ENCODE results near the gene ROBO1. TPM values are rescaled to one million over a fixed set of nuclear protein-coding genes. Genes with fewer than 3 reads are reported as not detected.

The ROBO1 gene
- total and polyA plus RNA-seq, 2 donors (not counting 1 experiment from before 2014, with no cell fraction given): 0.27 to 3.2 TPM

GRCh38 chr3:78668302-78668701 is 1099.5 kb downstream of the ROBO1 start:
- Mint-ChIP-seq H3K27me3 (no peaks in the 10 kb centered on the region), H3K27ac (no peak overlapping the region), H3K9me3 (ENCODE audit: insufficient read depth) (no peaks in the 10 kb centered on the region), H3K4me3 (no peak overlapping the region), H3K4me1 (no peaks in the 10 kb centered on the region)
- no peaks in the 10 kb centered on the region for H3K9me3 ChIP-seq (ENCODE audit: control extremely low read depth in 1 of 3, control insufficient read depth in 2 of 3, insufficient read depth in 1 of 3, low read length in 2 of 3)
- no peaks in the 10 kb centered on the region for H3K36me3 ChIP-seq (replicated peaks in 1 of 2; ENCODE audit: control extremely low read depth in 1 of 2, control insufficient read depth in 1 of 2, extremely low read depth in 1 of 2, insufficient read depth in 2 of 2, low read length in 1 of 2)
- H2AFZ ChIP-seq (ENCODE audit: insufficient read depth, low read depth, low read length, poor library complexity, severe bottlenecking): no peak overlapping the region
- H3K4me2 ChIP-seq (replicated peaks; ENCODE audit: low read depth, low read length, poor library complexity, severe bottlenecking): no peak overlapping the region
- H4K20me1 ChIP-seq (ENCODE audit: control insufficient read depth, insufficient read depth, low read length, poor library complexity, severe bottlenecking): no peaks in the 10 kb centered on the region
- ChIA-PET POLR2A (no interaction called here), CTCF (no interaction called here)
- H3K4me1 ChIP-seq (ENCODE audit: control insufficient read depth in 2 of 2, insufficient read depth in 2 of 2, low read length in 2 of 2): no peaks in the 10 kb centered on the region
- intact Hi-C loops (cut with micrococcal nuclease): no loop called here
- TF ChIP-seq CTCF (IDR thresholded peaks at IDR 0.05) (no peak), EZH2 (IDR thresholded peaks at IDR 0.05; ENCODE audit: borderline replicate concordance, insufficient read depth, low read depth, low read length, poor library complexity, severe bottlenecking) (no peak)
- no peak overlapping the region for H3K27ac ChIP-seq (ENCODE audit: low read length in 2 of 2)
- WGBS (ENCODE audit: insufficient coverage): 100% methylated on average over 1 of the region's 2 CpGs
- DNase-seq: no peak
- no peak for ATAC-seq (ENCODE audit: low read depth)
- H3K79me2 ChIP-seq (ENCODE audit: control insufficient read depth, insufficient read depth, low read length): no peaks in the 10 kb centered on the region
- H3K4me3 ChIP-seq (ENCODE audit: control extremely low read depth in 1 of 5, extremely low read depth in 1 of 5, insufficient read depth in 1 of 5, low read depth in 2 of 5, low read length in 4 of 5): no peak overlapping the region
- no peaks in the 10 kb centered on the region for H3K27me3 ChIP-seq (replicated peaks in 1 of 4; ENCODE audit: control extremely low read depth in 1 of 4, control insufficient read depth in 3 of 4, insufficient read depth in 4 of 4, low read length in 3 of 4)
- H3K9ac ChIP-seq (ENCODE audit: low read length): no peak overlapping the region

DNA sequence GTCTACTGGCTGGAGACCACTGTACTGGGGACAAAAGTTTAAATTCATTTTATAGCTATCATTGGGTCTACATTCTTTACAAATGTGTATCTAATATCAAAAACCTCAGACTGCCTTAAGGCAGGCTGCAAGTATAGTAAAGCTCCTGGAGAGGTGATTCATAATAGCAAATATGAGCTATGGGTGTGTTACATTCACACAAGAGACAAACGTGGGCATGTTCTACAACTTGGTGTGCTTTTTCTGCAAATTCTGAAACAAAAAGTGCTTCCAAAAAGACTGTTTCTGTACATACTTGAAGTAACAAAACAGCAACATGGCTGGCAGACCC is 1101.4 kb downstream of the ROBO1 start:
- no peaks in the 10 kb centered on the region for H4K20me1 ChIP-seq (ENCODE audit: control insufficient read depth, insufficient read depth, low read length, poor library complexity, severe bottlenecking)
- H3K9me3 ChIP-seq (ENCODE audit: control extremely low read depth in 1 of 3, control insufficient read depth in 2 of 3, insufficient read depth in 1 of 3, low read length in 2 of 3): no peaks in the 10 kb centered on the region
- DNase-seq (no peak), ATAC-seq (ENCODE audit: low read depth) (no peak)
- intact Hi-C loops (cut with micrococcal nuclease): no loop called here
- ChIA-PET CTCF (no interaction called here), POLR2A (no interaction called here)
- H3K27ac ChIP-seq (ENCODE audit: low read length in 2 of 2): no peak overlapping the region
- Mint-ChIP-seq H3K27me3 (no peaks in the 10 kb centered on the region), H3K27ac (no peak overlapping the region), H3K4me1 (no peaks in the 10 kb centered on the region), H3K9me3 (ENCODE audit: insufficient read depth) (no peaks in the 10 kb centered on the region), H3K4me3 (no peak overlapping the region)
- H3K36me3 ChIP-seq (replicated peaks in 1 of 2; ENCODE audit: control extremely low read depth in 1 of 2, control insufficient read depth in 1 of 2, extremely low read depth in 1 of 2, insufficient read depth in 2 of 2, low read length in 1 of 2): no peaks in the 10 kb centered on the region
- TF ChIP-seq CTCF (IDR thresholded peaks at IDR 0.05): no peak
- no peak for TF ChIP-seq EZH2 (IDR thresholded peaks at IDR 0.05; ENCODE audit: borderline replicate concordance, insufficient read depth, low read depth, low read length, poor library complexity, severe bottlenecking)
- H3K9ac ChIP-seq (ENCODE audit: low read length): no peak overlapping the region
- WGBS (ENCODE audit: insufficient coverage): no CpG with 5 or more reads among the region's 1 CpG
- H3K79me2 ChIP-seq (ENCODE audit: control insufficient read depth, insufficient read depth, low read length): no peaks in the 10 kb centered on the region
- H2AFZ ChIP-seq (ENCODE audit: insufficient read depth, low read depth, low read length, poor library complexity, severe bottlenecking): no peak overlapping the region
- H3K27me3 ChIP-seq (replicated peaks in 1 of 4; ENCODE audit: control extremely low read depth in 1 of 4, control insufficient read depth in 3 of 4, insufficient read depth in 4 of 4, low read length in 3 of 4): no peaks in the 10 kb centered on the region
- no peaks in the 10 kb centered on the region for H3K4me1 ChIP-seq (ENCODE audit: control insufficient read depth in 2 of 2, insufficient read depth in 2 of 2, low read length in 2 of 2)
- H3K4me3 ChIP-seq (ENCODE audit: control extremely low read depth in 1 of 5, extremely low read depth in 1 of 5, insufficient read depth in 1 of 5, low read depth in 2 of 5, low read length in 4 of 5): no peak overlapping the region
- no peak overlapping the region for H3K4me2 ChIP-seq (replicated peaks; ENCODE audit: low read depth, low read length, poor library complexity, severe bottlenecking)

Measured in B cell (primary cell).